Measurements from ENCODE around the gene ZFYVE28. TPM values are rescaled to one million over a fixed set of nuclear protein-coding genes. Genes with fewer than 3 reads are reported as not detected.
A peak's percentile ranks its signal among the peaks of the same experiment; 100 is the strongest.

The ZFYVE28 gene
- total and polyA plus RNA-seq, 2 of the 8 experiments (the other 6 are each of a cell fraction or from before 2014, with no cell fraction given): 1.7 to 4.9 TPM

- Histone ChIP-seq H4K5ac (ENCODE audit: insufficient read length, low read depth, low read length) (no peak overlapping the region), H3K9ac (replicated peaks in 1 of 4; ENCODE audit: extremely low read depth in 1 of 4, low read depth in 3 of 4, low read length in 3 of 4) (no peak overlapping the region), H2BK20ac (ENCODE audit: low read length) (no peak overlapping the region), H2AK5ac (ENCODE audit: low read depth, low read length) (no peak overlapping the region), H2BK5ac (ENCODE audit: low read depth, low read length) (no peak overlapping the region), H3K18ac (ENCODE audit: extremely low read depth, low read length) (no peak overlapping the region), H3K23me2 (ENCODE audit: low read depth, low read length) (no peaks in the 10 kb centered on the region), H3K14ac (ENCODE audit: insufficient read length) (no peak overlapping the region), H3K4me3 (ENCODE audit: extremely low read depth in 1 of 4, insufficient read depth in 2 of 4, low read depth in 3 of 4, low read length in 4 of 4) (no peak overlapping the region), H2BK15ac (ENCODE audit: low read length) (no peak overlapping the region), H4K8ac (ENCODE audit: extremely low read depth, insufficient read depth, low read length) (no peak overlapping the region), H2AFZ (ENCODE audit: low read length) (no peak overlapping the region), H3K79me2 (ENCODE audit: control insufficient read depth in 1 of 2, insufficient read depth in 2 of 2, low read length in 2 of 2) (no peaks in the 10 kb centered on the region), H3K36me3 (ENCODE audit: control insufficient read depth in 2 of 4, insufficient read depth in 4 of 4, low read length in 3 of 4) (no peaks in the 10 kb centered on the region), H3K23ac (ENCODE audit: insufficient read length) (no peak overlapping the region), H3K27me3 (replicated peaks in 1 of 4; ENCODE audit: control insufficient read depth in 3 of 4, extremely low read depth in 1 of 4, insufficient read depth in 3 of 4, low read length in 3 of 4) (no peaks in the 10 kb centered on the region; a peak in 1 of 7 replicates), H2BK120ac (replicated peaks; ENCODE audit: low read depth, low read length) (peak overlapping the region; percentile 43), H3K4me2 (ENCODE audit: insufficient read depth in 1 of 2, low read depth in 2 of 2, low read length in 2 of 2) (no peak overlapping the region), H4K20me1 (replicated peaks in 1 of 2; ENCODE audit: control insufficient read depth in 1 of 2, insufficient read depth in 2 of 2, low read length in 2 of 2) (no peaks in the 10 kb centered on the region), H4K91ac (replicated peaks; ENCODE audit: insufficient read length, low read length) (peak overlapping the region; percentile 65), H3K56ac (replicated peaks; ENCODE audit: insufficient read length, low read depth, low read length) (no peak overlapping the region), H3K4me1 (replicated peaks in 1 of 4; ENCODE audit: control insufficient read depth in 3 of 4, insufficient read depth in 4 of 4, low read length in 3 of 4) (no peaks in the 10 kb centered on the region; a peak in 1 of 7 replicates), H2BK12ac (ENCODE audit: low read depth, low read length) (no peak overlapping the region), H3K79me1 (ENCODE audit: low read depth, low read length) (no peaks in the 10 kb centered on the region; the same call in 1 of the 2 replicates), H3K9me3 (ENCODE audit: insufficient read depth in 2 of 2, low read depth in 1 of 2, low read length in 1 of 2) (no peaks in the 10 kb centered on the region), H3K27ac (ENCODE audit: low read depth, low read length) (no peak overlapping the region), H3K4ac (replicated peaks; ENCODE audit: insufficient read length, low read depth, low read length) (no peak overlapping the region)
- 78% methylated on average over 14 of the region's 14 CpGs; no CpG with 5 or more reads in 1 of the 2 experiments for WGBS, 2 experiments (ENCODE audit: extremely low coverage in 1 of 2, insufficient coverage in 1 of 2, insufficient read length in 1 of 2, insufficient replicate concordance in 2 of 2, low coverage in 1 of 2, low lambda C conversion rate in 2 of 2, missing lambda C conversion rate in 1 of 2)
- ChIA-PET POLR2A (ENCODE audit: partially characterized antibody) (interaction anchor here (0.6 kb wide), 1 partner anchor 10 kb away, joined by 3 read pairs; no protein-coding TSS in a partner anchor), CTCF (ENCODE audit: partially characterized antibody) (interaction anchor here (1.2 to 1.7 kb wide), 3 partner anchors 18 to 141 kb away, joined by 3 to 6 read pairs (median 5); no protein-coding TSS in a partner anchor)
- DNase-seq (ENCODE audit: low read depth in 1 of 2, low spot score in 2 of 2) (no peak), FAIRE-seq (no peak)
- TF ChIP-seq HDAC6 (IDR thresholded peaks at IDR 0.05; ENCODE audit: low read depth, low read length) (no peak), BCL11A (IDR thresholded peaks at IDR 0.05; ENCODE audit: low read depth in 2 of 2, low read length in 2 of 2) (no peak), CBX8 (IDR thresholded peaks at IDR 0.05; ENCODE audit: borderline replicate concordance, low read depth, low read length) (no peak), ASH2L (IDR thresholded peaks at IDR 0.05; ENCODE audit: low read length) (no peak), SUZ12 (IDR thresholded peaks at IDR 0.05; ENCODE audit: low read length) (no peak), SIRT6 (IDR thresholded peaks at IDR 0.05; ENCODE audit: low read length) (no peak), NRF1 (IDR thresholded peaks at IDR 0.05; ENCODE audit: low read depth, low read length) (no peak), POU5F1 (IDR thresholded peaks at IDR 0.05; ENCODE audit: low read depth, low read length) (no peak), BRCA1 (IDR thresholded peaks at IDR 0.05; ENCODE audit: low read depth, low read length) (no peak), TAF1 (IDR thresholded peaks at IDR 0.05; ENCODE audit: low read depth, low read length) (no peak), SP2 (IDR thresholded peaks at IDR 0.05; ENCODE audit: low read length) (no peak), SRF (IDR thresholded peaks at IDR 0.05; ENCODE audit: low read depth, low read length) (no peak), YY1 (IDR thresholded peaks at IDR 0.05; ENCODE audit: low read depth, low read length) (no peak), KDM1A (IDR thresholded peaks at IDR 0.05; ENCODE audit: borderline replicate concordance, low read length) (no peak), TAF7 (optimal IDR thresholded peaks at IDR 0.05; ENCODE audit: borderline replicate concordance, low read depth, low read length) (no peak), FOSL1 (IDR thresholded peaks at IDR 0.05; ENCODE audit: insufficient read depth, low read depth, low read length) (no peak)
Measured at GRCh38 chr4:2301225-2301642, 117.2 kb downstream of the ZFYVE28 start.

Data from H1 (cell line).